ENCODE measurements around the gene PDHA2.
A peak's percentile ranks its signal among the peaks of the same experiment; 100 is the strongest.
"Not testable (repeated sequence)": the region's sequence is repeated elsewhere in the genome, so short reads cannot be mapped to it uniquely, and the experiment has no call there.

The PDHA2 gene

GRCh38 chr4:95847908-95848460, 8.1 kb downstream of the PDHA2 start:
- Histone ChIP-seq H3K9me3 (replicated peaks in 1 of 11) (no peaks in the 10 kb centered on the region), H4K20me1 (no peaks in the 10 kb centered on the region), H3K9ac (no peak overlapping the region), H3K27ac (no peak overlapping the region), H3K36me3 (no peaks in the 10 kb centered on the region), H3K4me1 (no peaks in the 10 kb centered on the region), H3K4me3 (no peak overlapping the region), H3K4me2 (no peak overlapping the region), H3K27me3 (no peaks in the 10 kb centered on the region)
- no peak for TF ChIP-seq Cebpa-rat (IDR thresholded peaks at IDR 0.05)

GRCh38 chr4:95850161-95850560, 10.3 kb downstream of the PDHA2 start:
- H3K9me3 ChIP-seq (replicated peaks in 1 of 11): no peaks in the 10 kb centered on the region
- no peaks in the 10 kb centered on the region for H4K20me1 ChIP-seq
- no peak overlapping the region for H3K9ac ChIP-seq
- no peak overlapping the region for H3K4me3 ChIP-seq
- H3K27ac ChIP-seq: no peak overlapping the region
- H3K4me1 ChIP-seq: no peaks in the 10 kb centered on the region
- H3K27me3 ChIP-seq: no peaks in the 10 kb centered on the region
- no peak for TF ChIP-seq Cebpa-rat (IDR thresholded peaks at IDR 0.05)
- H3K36me3 ChIP-seq: no peaks in the 10 kb centered on the region
- H3K4me2 ChIP-seq: no peak overlapping the region

- Histone ChIP-seq H4K20me1 (no peaks in the 10 kb centered on the region), H3K4me3 (no peak overlapping the region), H3K4me2 (no peak overlapping the region), H3K27me3 (no peaks in the 10 kb centered on the region), H3K9me3 (replicated peaks in 1 of 11) (no peaks in the 10 kb centered on the region), H3K27ac (no peak overlapping the region), H3K36me3 (no peaks in the 10 kb centered on the region), H3K4me1 (no peaks in the 10 kb centered on the region), H3K9ac (no peak overlapping the region)
- no peak for TF ChIP-seq Cebpa-rat (IDR thresholded peaks at IDR 0.05)
Measured at GRCh38 chr4:95857761-95858160, 17.9 kb downstream of the PDHA2 start.

DNA sequence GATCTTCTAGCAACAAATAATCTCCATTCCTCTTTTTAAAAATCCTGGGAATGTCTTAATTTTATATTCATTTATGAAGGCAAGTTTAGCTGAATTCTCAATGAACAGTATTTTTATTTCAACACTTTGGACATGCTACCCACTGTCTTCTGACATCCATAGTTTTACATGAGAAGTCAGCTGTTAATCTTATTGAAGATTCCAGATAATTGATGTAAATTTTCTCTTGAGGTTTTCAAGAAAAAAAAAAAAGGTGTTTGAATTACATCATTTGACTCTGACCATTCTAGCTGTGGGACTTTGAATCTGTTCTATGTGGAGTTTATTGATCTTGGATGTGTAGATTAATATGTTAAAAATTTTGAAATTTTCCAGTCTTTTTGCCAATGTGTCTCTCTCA, 28.0 kb downstream of the PDHA2 start:
- H3K4me2 ChIP-seq: no peak overlapping the region
- peaks cover 22 to 30% (median 25%) of the 10 kb centered on the region in 11 experiments for H3K9me3 ChIP-seq (replicated peaks in 1 of 11)
- H3K36me3 ChIP-seq: no peaks in the 10 kb centered on the region
- H3K4me1 ChIP-seq: peaks cover 0 to 6% (median 0%) of the 10 kb centered on the region in 10 experiments; a peak in 3 of 20 replicates
- H3K27ac ChIP-seq: no peak overlapping the region
- H3K4me3 ChIP-seq: no peak overlapping the region
- TF ChIP-seq Cebpa-rat (IDR thresholded peaks at IDR 0.05): no peak
- H3K9ac ChIP-seq: no peak overlapping the region
- H4K20me1 ChIP-seq: no peaks in the 10 kb centered on the region
- H3K27me3 ChIP-seq: no peaks in the 10 kb centered on the region

- H3K9ac ChIP-seq, H3K4me2 ChIP-seq, H3K27ac ChIP-seq, H3K27me3 ChIP-seq, H4K20me1 ChIP-seq, H3K4me3 ChIP-seq, H3K36me3 ChIP-seq, H3K4me1 ChIP-seq: not testable (repeated sequence)
- peaks cover 22 to 30% (median 25%) of the 10 kb centered on the region in 11 experiments for H3K9me3 ChIP-seq (replicated peaks in 1 of 11)
Measured at GRCh38 chr4:95869414-95869813, 29.5 kb downstream of the PDHA2 start.

DNA sequence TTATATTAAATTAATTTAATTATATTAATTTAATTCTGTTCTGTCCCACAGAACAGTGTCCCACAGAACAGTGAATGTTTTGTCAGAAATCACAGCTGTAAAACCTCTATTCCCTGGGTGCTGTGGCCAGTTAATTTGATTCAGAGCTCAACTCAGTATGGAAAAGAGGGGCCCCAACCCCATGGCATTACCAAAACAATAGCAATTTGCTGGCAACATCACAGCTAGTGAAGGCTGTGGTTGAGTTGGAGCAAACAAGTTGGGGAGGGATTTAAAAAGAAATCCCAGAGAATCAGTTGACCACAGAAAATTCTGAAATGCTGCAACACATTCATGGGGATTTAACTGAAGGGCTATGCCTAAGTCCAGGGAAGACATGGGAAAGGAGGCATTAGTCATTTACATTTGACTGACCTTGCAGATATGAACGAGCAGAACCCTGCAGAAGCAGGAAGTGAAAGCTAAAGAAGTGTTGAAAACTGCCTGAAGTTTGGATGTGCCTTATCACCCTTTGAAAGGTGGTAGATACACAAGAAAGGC, 30.1 kb downstream of the PDHA2 start:
- Histone ChIP-seq H3K4me1 (peaks cover 0 to 6% (median 0%) of the 10 kb centered on the region in 10 experiments; a peak in 3 of 20 replicates), H3K27ac (0 out of 22 replicates have a peak overlapping the region, but pooled peaks of 1 of the 11 experiments have one; percentile 32), H3K9me3 (replicated peaks in 1 of 11) (peaks cover 22 to 30% (median 25%) of the 10 kb centered on the region in 11 experiments), H4K20me1 (no peaks in the 10 kb centered on the region), H3K27me3 (no peaks in the 10 kb centered on the region), H3K36me3 (no peaks in the 10 kb centered on the region), H3K4me2 (peak overlapping the region in 1 of 11 experiments; percentile 46; a peak in 1 of 22 replicates), H3K9ac (no peak overlapping the region), H3K4me3 (no peak overlapping the region)
- no peak for TF ChIP-seq Cebpa-rat (IDR thresholded peaks at IDR 0.05)

DNA sequence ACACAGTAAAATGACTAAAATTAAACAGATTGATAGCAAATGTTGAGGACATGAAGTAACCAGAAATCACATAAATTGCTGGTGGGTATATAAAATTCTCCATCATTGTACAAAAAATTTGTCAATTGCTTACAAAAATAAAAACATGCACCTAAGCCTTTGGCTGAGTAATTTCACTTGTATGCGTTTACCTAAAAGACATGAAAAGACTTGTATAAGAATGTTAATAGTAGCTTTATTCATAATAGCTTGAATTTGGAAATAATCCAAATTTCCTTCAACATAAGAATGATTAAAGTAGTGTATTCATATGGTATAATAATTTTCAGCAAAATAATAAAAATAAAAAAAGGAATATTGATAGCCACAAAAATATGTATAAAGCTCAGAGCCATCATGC, 37.7 kb downstream of the PDHA2 start:
- Histone ChIP-seq H3K27me3 (no peaks in the 10 kb centered on the region), H3K27ac (no peak overlapping the region), H4K20me1 (no peaks in the 10 kb centered on the region), H3K9ac (no peak overlapping the region), H3K4me2 (no peak overlapping the region), H3K36me3 (no peaks in the 10 kb centered on the region), H3K4me3 (no peak overlapping the region), H3K4me1 (no peaks in the 10 kb centered on the region), H3K9me3 (replicated peaks in 1 of 11) (no peaks in the 10 kb centered on the region)
- TF ChIP-seq Cebpa-rat (IDR thresholded peaks at IDR 0.05): no peak

- TF ChIP-seq Cebpa-rat (IDR thresholded peaks at IDR 0.05): no peak
- no peak overlapping the region for H3K9ac ChIP-seq
- H3K9me3 ChIP-seq (replicated peaks in 1 of 11): no peaks in the 10 kb centered on the region
- H3K4me3 ChIP-seq: no peak overlapping the region
- H4K20me1 ChIP-seq: no peaks in the 10 kb centered on the region
- H3K4me1 ChIP-seq: no peaks in the 10 kb centered on the region
- H3K36me3 ChIP-seq: no peaks in the 10 kb centered on the region
- H3K4me2 ChIP-seq: no peak overlapping the region
- H3K27me3 ChIP-seq: no peaks in the 10 kb centered on the region
- H3K27ac ChIP-seq: no peak overlapping the region
Measured at GRCh38 chr4:95887551-95887950, 47.7 kb downstream of the PDHA2 start.

DNA sequence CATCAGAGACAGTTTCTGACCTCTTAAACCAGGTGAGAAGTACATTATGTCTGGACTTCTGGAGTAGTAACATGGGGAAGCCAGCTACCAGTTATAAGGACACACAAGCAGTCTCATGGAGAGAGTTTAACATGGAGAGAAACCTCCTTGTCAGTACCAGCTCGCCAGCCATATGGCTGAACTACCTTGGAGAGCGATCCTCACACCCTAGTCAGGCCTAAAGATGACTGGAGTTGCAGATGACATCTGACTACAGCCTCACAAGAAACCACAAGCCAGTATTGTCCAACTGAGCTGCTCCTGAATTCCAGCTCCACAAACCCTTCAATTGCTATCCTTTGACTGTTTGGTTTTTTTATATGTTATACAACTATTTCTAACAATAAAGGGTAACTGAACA, 49.8 kb downstream of the PDHA2 start:
- H3K9ac ChIP-seq: no peak overlapping the region
- no peaks in the 10 kb centered on the region for H3K9me3 ChIP-seq (replicated peaks in 1 of 11)
- no peaks in the 10 kb centered on the region for H3K4me1 ChIP-seq
- TF ChIP-seq Cebpa-rat (IDR thresholded peaks at IDR 0.05): no peak
- no peak overlapping the region for H3K27ac ChIP-seq
- no peaks in the 10 kb centered on the region for H3K27me3 ChIP-seq
- no peak overlapping the region for H3K4me2 ChIP-seq
- H4K20me1 ChIP-seq: no peaks in the 10 kb centered on the region
- H3K4me3 ChIP-seq: no peak overlapping the region
- no peaks in the 10 kb centered on the region for H3K36me3 ChIP-seq
